Testis (tissue), 2 donors: Measurements from ENCODE around the gene GLMP.

Experiments
- CTCF ChIP-seq, 3 experiments: fragments of 450-650 bp in 2 of 3; fragments of 200-600 bp in 1 of 3; sonication (generic) in 1 of 3; IDR thresholded peaks; one replicate each; pipeline ENCODE4 v1.5.1; 2016 to 2019; ENCODE audit warnings: antibody characterized with exemption in 3 of 3, mild to moderate bottlenecking in 2 of 3, moderate library complexity in 1 of 3
- POLR2A ChIP-seq: fragments of 450-650 bp; IDR thresholded peaks from one replicate; pipeline ENCODE4 v1.6.1; 2017; ENCODE audit warnings: antibody characterized with exemption, mild to moderate bottlenecking, moderate library complexity

- TF ChIP-seq CTCF (IDR thresholded peaks at IDR 0.05) (no peak), POLR2A (no peak)
These were observed 12.6 kb upstream of the GLMP start for GRCh38 chr1:156308078-156308477.
